ENCODE measurements around the gene CST6. TPM values are rescaled to one million over a fixed set of nuclear protein-coding genes. Genes with fewer than 3 reads are reported as not detected.

The CST6 gene
- total RNA-seq, 2 donors from 2014 or later, result 2.1 to 4.2 TPM

GRCh38 chr11:66001942-66002647 lies 9.7 kb upstream of the CST6 start, which contains the start of the genes BANF1 and EIF1AD:
Gene BANF1, plus strand, starts transcription at chr11:66002503. Its CDS starts 748 bp downstream, at chr11:66003251.
Gene EIF1AD, minus strand, starts transcription at chr11:66002157. Its CDS starts 1,768 bp downstream, at chr11:66000389.
- Mint-ChIP-seq H3K4me3 (peak within 1 kb of the TSS; percentile 94), H3K27me3 (ENCODE audit: insufficient read depth) (no peaks in the 10 kb centered on the region), H3K4me1 (peaks cover 30% of the 10 kb centered on the region), H3K36me3 (ENCODE audit: low read depth) (peaks cover 52% of the 10 kb centered on the region), H3K27ac (peak within 1 kb of the TSS; percentile 99), H3K9me3 (no peaks in the 10 kb centered on the region)
- Histone ChIP-seq H3K36me3 (ENCODE audit: control insufficient read depth, insufficient read depth, low read length) (peaks cover 56% of the 10 kb centered on the region), H3K4me3 (ENCODE audit: low read length) (peak within 1 kb of the TSS; percentile 94), H3K9me3 (ENCODE audit: control insufficient read depth, low read length) (no peaks in the 10 kb centered on the region), H3K4me1 (ENCODE audit: control insufficient read depth, insufficient read depth, low read length) (peaks cover 18% of the 10 kb centered on the region), H3K27me3 (ENCODE audit: control insufficient read depth, insufficient read depth, low read length, poor library complexity, severe bottlenecking) (no peaks in the 10 kb centered on the region), H3K9ac (ENCODE audit: extremely low read depth, low read length, poor library complexity, severe bottlenecking) (peak within 1 kb of the TSS; percentile 68), H3K27ac (ENCODE audit: low read depth, low read length) (peak within 1 kb of the TSS; percentile 98)
- no peak for TF ChIP-seq CTCF (conservative IDR thresholded peaks at IDR 0.05)
- peak; percentile 98 for DNase-seq
- WGBS, 2 experiments (ENCODE audit: insufficient coverage in 1 of 2, insufficient read length in 1 of 2), result 0% methylated on average over 28 to 55 of the region's 55 CpGs

- no peaks in the 10 kb centered on the region for H3K27me3 ChIP-seq (ENCODE audit: control insufficient read depth, insufficient read depth, low read length, poor library complexity, severe bottlenecking)
- Mint-ChIP-seq H3K4me3 (peak overlapping the region; percentile 94), H3K27me3 (ENCODE audit: insufficient read depth) (no peaks in the 10 kb centered on the region), H3K36me3 (ENCODE audit: low read depth) (peaks cover 46% of the 10 kb centered on the region), H3K4me1 (peaks cover 35% of the 10 kb centered on the region), H3K9me3 (no peaks in the 10 kb centered on the region), H3K27ac (peak overlapping the region; percentile 99)
- TF ChIP-seq CTCF (conservative IDR thresholded peaks at IDR 0.05), result peak; percentile 32
- H3K9me3 ChIP-seq (ENCODE audit: control insufficient read depth, low read length), result no peaks in the 10 kb centered on the region
- peak overlapping the region; percentile 98 for H3K27ac ChIP-seq (ENCODE audit: low read depth, low read length)
- peaks cover 23% of the 10 kb centered on the region for H3K4me1 ChIP-seq (ENCODE audit: control insufficient read depth, insufficient read depth, low read length)
- WGBS, 2 experiments (ENCODE audit: insufficient coverage in 1 of 2, insufficient read length in 1 of 2), result 1% methylated on average over 13 to 40 of the region's 40 CpGs
- DNase-seq, result peak; percentile 62
- H3K4me3 ChIP-seq (ENCODE audit: low read length), result peak overlapping the region; percentile 94
- peak overlapping the region; percentile 65 for H3K9ac ChIP-seq (ENCODE audit: extremely low read depth, low read length, poor library complexity, severe bottlenecking)
- H3K36me3 ChIP-seq (ENCODE audit: control insufficient read depth, insufficient read depth, low read length), result peaks cover 49% of the 10 kb centered on the region
Observed at GRCh38 chr11:66002648-66003225, 9.1 kb upstream of the CST6 start.

GRCh38 chr11:66003291-66003690 lies 8.5 kb upstream of the CST6 start:
- WGBS, 2 experiments (ENCODE audit: insufficient coverage in 1 of 2, insufficient read length in 1 of 2), result 85 to 97% methylated on average over 6 of the region's 6 CpGs
- H3K27me3 ChIP-seq (ENCODE audit: control insufficient read depth, insufficient read depth, low read length, poor library complexity, severe bottlenecking), result no peaks in the 10 kb centered on the region
- H3K4me3 ChIP-seq (ENCODE audit: low read length), result peak overlapping the region; percentile 94
- H3K9me3 ChIP-seq (ENCODE audit: control insufficient read depth, low read length), result no peaks in the 10 kb centered on the region
- peaks cover 39% of the 10 kb centered on the region for H3K4me1 Mint-ChIP-seq
- H3K9me3 Mint-ChIP-seq, result no peaks in the 10 kb centered on the region
- peak overlapping the region; percentile 79 for H3K27ac Mint-ChIP-seq
- DNase-seq, result no peak
- H3K36me3 ChIP-seq (ENCODE audit: control insufficient read depth, insufficient read depth, low read length), result peaks cover 44% of the 10 kb centered on the region
- peaks cover 26% of the 10 kb centered on the region for H3K4me1 ChIP-seq (ENCODE audit: control insufficient read depth, insufficient read depth, low read length)
- H3K27ac ChIP-seq (ENCODE audit: low read depth, low read length), result no peak overlapping the region
- TF ChIP-seq CTCF (conservative IDR thresholded peaks at IDR 0.05), result no peak
- H3K27me3 Mint-ChIP-seq (ENCODE audit: insufficient read depth), result no peaks in the 10 kb centered on the region
- peaks cover 41% of the 10 kb centered on the region for H3K36me3 Mint-ChIP-seq (ENCODE audit: low read depth)
- H3K4me3 Mint-ChIP-seq, result peak overlapping the region; percentile 94
- H3K9ac ChIP-seq (ENCODE audit: extremely low read depth, low read length, poor library complexity, severe bottlenecking), result peak overlapping the region; percentile 65

Measured in endodermal cell (in vitro differentiated cells).